Gastroesophageal sphincter (tissue), 4 donors: ENCODE measurements around the gene PIKFYVE. TPM values are rescaled to one million over a fixed set of nuclear protein-coding genes. Genes with fewer than 3 reads are reported as not detected.

Experiments
- ATAC-seq: fragments of 150-250 bp; one replicate; pipeline ENCODE4 v1.9.1; 2016; ENCODE audit warnings: mild to moderate bottlenecking, moderate library complexity
- H3K27ac ChIP-seq, 4 donors: fragments of 200-600 bp; sonication (generic) in 3 of 4; 1 replicate in 3 of 4; 2 replicates in 1 of 4; pipeline ENCODE4 v1.5.1; 2016 to 2019
- H3K27me3 ChIP-seq: fragments of 200-600 bp; sonication (generic); one replicate; pipeline ENCODE4 v1.5.1; 2019
- H3K36me3 ChIP-seq, 2 donors: fragments of 200-600 bp; sonication (generic); one replicate each; pipeline ENCODE4 v1.5.1; 2019; ENCODE audit warnings: control low read depth in 1 of 2
- H3K4me1 ChIP-seq, 3 donors: fragments of 200-600 bp; sonication (generic); 1 replicate in 2 of 3; 2 replicates in 1 of 3; pipeline ENCODE4 v1.5.1; 2016 to 2019; ENCODE audit warnings: control low read depth in 2 of 3
- H3K4me3 ChIP-seq, 2 donors: fragments of 200-600 bp; sonication (generic); one replicate each; pipeline ENCODE4 v1.5.1; 2019; ENCODE audit warnings: mild to moderate bottlenecking in 1 of 2, moderate library complexity in 1 of 2
- H3K9me3 ChIP-seq, 3 donors: fragments of 200-600 bp; sonication (generic); one replicate each; pipeline ENCODE4 v1.5.1; 2017 to 2019; ENCODE audit warnings: control low read depth in 2 of 3
- CTCF ChIP-seq, 4 experiments: fragments of 200-600 bp in 2 of 4; fragments of 450-650 bp in 2 of 4; sonication (generic) in 1 of 4; IDR thresholded peaks; one replicate each; pipeline ENCODE4 v1.5.1; 2017 to 2019; ENCODE audit warnings: antibody characterized with exemption in 4 of 4, mild to moderate bottlenecking in 2 of 4, moderate library complexity in 2 of 4
- EP300 ChIP-seq: sonication (generic); formaldehyde crosslinking; IDR thresholded peaks from one replicate; pipeline ENCODE4 v1.6.1; 2017; ENCODE audit warnings: antibody characterized with exemption, mild to moderate bottlenecking
- POLR2A ChIP-seq, 2 donors: fragments of 450-650 bp; IDR thresholded peaks; one replicate each; pipeline ENCODE4 v1.6.1; 2017; ENCODE audit warnings: antibody characterized with exemption in 2 of 2, mild to moderate bottlenecking in 2 of 2, moderate library complexity in 1 of 2
- POLR2AphosphoS5 ChIP-seq: sonication (generic); formaldehyde crosslinking; IDR thresholded peaks from one replicate; pipeline ENCODE4 v1.6.1; 2017; ENCODE audit warnings: antibody characterized with exemption
- WGBS, 2 donors: methylation state at CpG; one replicate each; pipeline ENCODE4 v1.1.5; 2018; ENCODE audit warnings: low coverage in 1 of 2; 5-methylcytosine and 5-hydroxymethylcytosine counted together
- total RNA-seq, 4 donors: library from RNA; depleted of rRNA; stranded (reverse); fragments of >200 nt; gene quantifications; one replicate each; pipeline ENCODE4 v1.1.0, GENCODE V29; 2016

PIKFYVE gene
- total RNA-seq, 4 donors from 2014 or later = 24.5 to 32.6 (median 27.2) TPM

GRCh38 chr2:208300847-208301618, 35.0 kb downstream of the PIKFYVE start:
- no peak overlapping the region for H3K4me3 ChIP-seq
- no peak for TF ChIP-seq CTCF (IDR thresholded peaks at IDR 0.05)
- no peak for TF ChIP-seq EP300
- TF ChIP-seq POLR2AphosphoS5 = no peak
- TF ChIP-seq POLR2A (IDR thresholded peaks at IDR 0.05) = no peak
- 90 to 91% methylated on average over 5 of the region's 5 CpGs for WGBS, 2 donors
- H3K4me1 ChIP-seq = peaks cover 0 to 15% (median 0%) of the 10 kb centered on the region in 3 donors
- no peak for ATAC-seq
- H3K27me3 ChIP-seq = no peaks in the 10 kb centered on the region
- H3K36me3 ChIP-seq = peaks cover 10 to 82% of the 10 kb centered on the region in 2 donors
- H3K27ac ChIP-seq = no peak overlapping the region
- no peaks in the 10 kb centered on the region for H3K9me3 ChIP-seq

GRCh38 chr2:208304157-208304556, 38.1 kb downstream of the PIKFYVE start:
- Histone ChIP-seq H3K4me1 (peaks cover 0 to 3% (median 0%) of the 10 kb centered on the region in 3 donors), H3K27ac (no peak overlapping the region), H3K27me3 (no peaks in the 10 kb centered on the region), H3K36me3 (peaks cover 8 to 78% of the 10 kb centered on the region in 2 donors), H3K9me3 (no peaks in the 10 kb centered on the region), H3K4me3 (no peak overlapping the region)
- TF ChIP-seq EP300 (no peak), CTCF (IDR thresholded peaks at IDR 0.05) (no peak), POLR2AphosphoS5 (no peak), POLR2A (IDR thresholded peaks at IDR 0.05) (no peak)
- WGBS, 2 donors = 78 to 90% methylated on average over 4 of the region's 4 CpGs
- no peak for ATAC-seq

- Histone ChIP-seq H3K4me3 (no peak overlapping the region), H3K27ac (no peak overlapping the region), H3K36me3 (peaks cover 8 to 72% of the 10 kb centered on the region in 2 donors), H3K9me3 (no peaks in the 10 kb centered on the region), H3K27me3 (no peaks in the 10 kb centered on the region), H3K4me1 (no peaks in the 10 kb centered on the region)
- no peak for TF ChIP-seq POLR2AphosphoS5
- no peak for TF ChIP-seq CTCF (IDR thresholded peaks at IDR 0.05)
- ATAC-seq = no peak
- WGBS, 2 donors = 91% methylated on average over 4 of the region's 4 CpGs; no CpG with 5 or more reads in 1 of the 2 donors
These were observed 38.6 kb downstream of the PIKFYVE start for GRCh38 chr2:208304695-208305094.

GRCh38 chr2:208306291-208306690, 40.2 kb downstream of the PIKFYVE start:
- H3K27ac ChIP-seq = no peak overlapping the region
- H3K4me1 ChIP-seq = peaks cover 0 to 6% (median 0%) of the 10 kb centered on the region in 3 donors
- H3K27me3 ChIP-seq = no peaks in the 10 kb centered on the region
- TF ChIP-seq POLR2AphosphoS5 = no peak
- no peak for TF ChIP-seq EP300
- TF ChIP-seq POLR2A (IDR thresholded peaks at IDR 0.05) = no peak
- no peak for TF ChIP-seq CTCF (IDR thresholded peaks at IDR 0.05)
- H3K4me3 ChIP-seq = no peak overlapping the region
- 88 to 96% methylated on average over 1 of the region's 1 CpG for WGBS, 2 donors
- no peaks in the 10 kb centered on the region for H3K9me3 ChIP-seq
- ATAC-seq = no peak
- peaks cover 4 to 56% of the 10 kb centered on the region in 2 donors for H3K36me3 ChIP-seq

- ATAC-seq = no peak
These were observed 45.3 kb downstream of the PIKFYVE start for GRCh38 chr2:208311321-208311720.

More at GRCh38 chr2:208311321-208311720, 45.3 kb downstream of the PIKFYVE start:
- TF ChIP-seq POLR2A (IDR thresholded peaks at IDR 0.05) (no peak), POLR2AphosphoS5 (no peak), CTCF (IDR thresholded peaks at IDR 0.05) (no peak), EP300 (no peak)
- Histone ChIP-seq H3K27me3 (no peaks in the 10 kb centered on the region), H3K36me3 (peaks cover 0 to 29% of the 10 kb centered on the region in 2 donors), H3K9me3 (no peaks in the 10 kb centered on the region), H3K4me3 (no peak overlapping the region), H3K27ac (no peak overlapping the region), H3K4me1 (peaks cover 0 to 13% (median 0%) of the 10 kb centered on the region in 3 donors)
- WGBS, 2 donors = 61 to 84% methylated on average over 2 of the region's 2 CpGs
